KMS-11 (cell line): ENCODE results near the gene DGCR6L.
"Not testable (repeated sequence)": the region's sequence is repeated elsewhere in the genome, so short reads cannot be mapped to it uniquely, and the experiment has no call there.

Source experiments
- H2AFZ ChIP-seq: fragments of 200-600 bp; sonication (generic); 2 replicates; pipeline ENCODE4 v1.6.1; 2016; ENCODE audit warnings: antibody characterized with exemption, mixed run types, low read depth
- H3K27ac ChIP-seq: fragments of 200-600 bp; sonication (generic); 2 replicates; pipeline ENCODE4 v1.6.1; 2016; ENCODE audit warnings: mild to moderate bottlenecking, mixed run types
- H3K27me3 ChIP-seq: fragments of 200-600 bp; sonication (generic); 2 replicates; pipeline ENCODE4 v1.6.1; 2017; ENCODE audit warnings: mild to moderate bottlenecking, low read depth, mixed run types, moderate library complexity; ENCODE audit not compliant: insufficient read depth
- H3K36me3 ChIP-seq: fragments of 200-600 bp; sonication (generic); 2 replicates; pipeline ENCODE4 v1.6.1; 2017; ENCODE audit warnings: mild to moderate bottlenecking, mixed run types; ENCODE audit not compliant: insufficient read depth
- H3K4me1 ChIP-seq: fragments of 200-600 bp; sonication (generic); 2 replicates; pipeline ENCODE4 v1.6.1; 2016; ENCODE audit warnings: mild to moderate bottlenecking, low read depth, mixed run types; ENCODE audit not compliant: poor library complexity, severe bottlenecking
- H3K4me2 ChIP-seq: fragments of 200-600 bp; sonication (generic); 2 replicates; pipeline ENCODE4 v1.7.0; 2016; ENCODE audit warnings: mild to moderate bottlenecking, mixed run types
- H3K4me3 ChIP-seq: fragments of 200-600 bp; sonication (generic); IDR thresholded peaks from 2 replicates; pipeline ENCODE4 v1.6.1; 2017; ENCODE audit warnings: low read depth, low read length, mixed read lengths; ENCODE audit not compliant: insufficient read depth
- H3K79me2 ChIP-seq: fragments of 200-600 bp; sonication (generic); 2 replicates; pipeline ENCODE4 v1.6.1; 2016; ENCODE audit warnings: low read depth, mixed run types; ENCODE audit not compliant: insufficient read depth
- H3K9ac ChIP-seq: fragments of 200-600 bp; sonication (generic); 2 replicates; pipeline ENCODE4 v1.6.1; 2016; ENCODE audit warnings: mild to moderate bottlenecking, mixed run types
- H4K20me1 ChIP-seq: fragments of 200-600 bp; sonication (generic); 2 replicates; pipeline ENCODE4 v1.6.1; 2016; ENCODE audit warnings: mild to moderate bottlenecking, mixed run types; ENCODE audit not compliant: insufficient read depth
- CTCF ChIP-seq: fragments of 200-600 bp; sonication (generic); conservative IDR thresholded peaks from 2 replicates; pipeline ENCODE4 v1.6.1; 2017; ENCODE audit warnings: low read depth, mild to moderate bottlenecking, antibody characterized with exemption, low read length, moderate library complexity, mixed read lengths

The DGCR6L gene

GRCh38 chr22:20336561-20336960 lies 16.7 kb upstream of the DGCR6L start:
- not testable (repeated sequence) for H3K79me2 ChIP-seq, H3K27me3 ChIP-seq, H3K4me3 ChIP-seq, H3K9ac ChIP-seq, H4K20me1 ChIP-seq, H3K4me1 ChIP-seq, H3K4me2 ChIP-seq, H2AFZ ChIP-seq, H3K27ac ChIP-seq, H3K36me3 ChIP-seq

GRCh38 chr22:20328569-20328930 lies 8.7 kb upstream of the DGCR6L start:
- not testable (repeated sequence) for H3K27me3 ChIP-seq, H2AFZ ChIP-seq, H4K20me1 ChIP-seq, H3K27ac ChIP-seq, H3K4me3 ChIP-seq, H3K79me2 ChIP-seq, H3K4me1 ChIP-seq, H3K36me3 ChIP-seq, H3K9ac ChIP-seq, H3K4me2 ChIP-seq

GRCh38 chr22:20325996-20326395 lies 6.1 kb upstream of the DGCR6L start:
- H2AFZ ChIP-seq, H4K20me1 ChIP-seq, H3K4me1 ChIP-seq, H3K27me3 ChIP-seq, H3K4me2 ChIP-seq, H3K36me3 ChIP-seq, H3K79me2 ChIP-seq, H3K27ac ChIP-seq, H3K9ac ChIP-seq, H3K4me3 ChIP-seq: not testable (repeated sequence)

GRCh38 chr22:20324139-20324516 lies 4.3 kb upstream of the DGCR6L start:
- no peak overlapping the region for H3K9ac ChIP-seq
- no peaks in the 10 kb centered on the region for H3K36me3 ChIP-seq
- no peak overlapping the region for H3K4me3 ChIP-seq
- H3K79me2 ChIP-seq = no peaks in the 10 kb centered on the region
- H3K27me3 ChIP-seq = no peaks in the 10 kb centered on the region
- no peak overlapping the region for H2AFZ ChIP-seq
- no peak overlapping the region for H3K4me2 ChIP-seq
- H3K4me1 ChIP-seq = peaks cover 7% of the 10 kb centered on the region
- H3K27ac ChIP-seq = no peak overlapping the region
- TF ChIP-seq CTCF = no peak
- H4K20me1 ChIP-seq = no peaks in the 10 kb centered on the region

GRCh38 chr22:20321552-20322211 lies 1.8 kb upstream of the DGCR6L start:
- not testable (repeated sequence) for H3K4me3 ChIP-seq, H3K4me2 ChIP-seq, H4K20me1 ChIP-seq

GRCh38 chr22:20320659-20321551 lies 1.0 kb upstream of the DGCR6L start:
- not testable (repeated sequence) for H3K27me3 ChIP-seq, H3K79me2 ChIP-seq, H4K20me1 ChIP-seq, H3K4me3 ChIP-seq, H3K36me3 ChIP-seq
- H3K27ac ChIP-seq = peak overlapping the region; percentile 34
- H3K4me2 ChIP-seq = peak overlapping the region; percentile 89
- peak overlapping the region; percentile 82 for H2AFZ ChIP-seq
- H3K4me1 ChIP-seq = peaks cover 12% of the 10 kb centered on the region
- peak overlapping the region; percentile 91 for H3K9ac ChIP-seq

More at GRCh38 chr22:20321552-20322211, 1.8 kb upstream of the DGCR6L start:
- H3K36me3 ChIP-seq, H3K79me2 ChIP-seq, H3K9ac ChIP-seq, H3K27ac ChIP-seq, H3K27me3 ChIP-seq, H2AFZ ChIP-seq: not testable (repeated sequence)
- peaks cover 12% of the 10 kb centered on the region for H3K4me1 ChIP-seq
